Measurements from ENCODE around the gene RPS6KA3. TPM values are rescaled to one million over a fixed set of nuclear protein-coding genes. Genes with fewer than 3 reads are reported as not detected.

The RPS6KA3 gene
- total and polyA plus RNA-seq, 2 donors (not counting 1 experiment from before 2014, with no cell fraction given) = 17.0 to 63.0 TPM

DNA sequence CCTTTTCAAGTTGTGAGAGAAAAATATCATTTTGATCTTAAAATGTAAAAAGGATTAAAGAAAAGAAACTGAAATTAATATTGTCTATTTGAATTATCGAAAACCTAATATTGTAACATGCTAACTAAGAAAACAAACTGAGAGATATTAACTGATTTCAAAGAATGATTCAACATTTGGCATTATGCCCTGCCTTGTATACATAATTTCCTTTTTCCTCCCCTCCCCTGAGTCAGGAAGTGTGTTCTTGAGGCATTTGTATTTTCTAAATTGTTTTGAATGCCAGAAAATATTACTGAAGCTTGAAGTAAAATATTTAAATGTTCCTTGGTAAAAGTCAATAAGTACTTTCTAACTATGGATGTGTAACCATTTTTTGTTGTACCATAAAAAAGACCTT is 49.4 kb downstream of the RPS6KA3 start:
- intact Hi-C loops (cut with micrococcal nuclease) = no loop called here
- no peaks in the 10 kb centered on the region for H3K9me3 Mint-ChIP-seq (ENCODE audit: insufficient read depth)
- peaks cover 27% of the 10 kb centered on the region for H3K4me1 Mint-ChIP-seq
- H3K4me3 Mint-ChIP-seq = no peak overlapping the region
- Histone ChIP-seq H3K79me2 (ENCODE audit: control insufficient read depth, insufficient read depth, low read length) (peaks cover 13% of the 10 kb centered on the region), H3K4me1 (ENCODE audit: control insufficient read depth in 2 of 2, insufficient read depth in 2 of 2, low read length in 2 of 2) (no peaks in the 10 kb centered on the region), H4K20me1 (ENCODE audit: control insufficient read depth, insufficient read depth, low read length, poor library complexity, severe bottlenecking) (no peaks in the 10 kb centered on the region), H3K27ac (ENCODE audit: low read length in 2 of 2) (no peak overlapping the region), H3K4me3 (ENCODE audit: control extremely low read depth in 1 of 5, extremely low read depth in 1 of 5, insufficient read depth in 1 of 5, low read depth in 2 of 5, low read length in 4 of 5) (no peak overlapping the region), H3K36me3 (replicated peaks in 1 of 2; ENCODE audit: control extremely low read depth in 1 of 2, control insufficient read depth in 1 of 2, extremely low read depth in 1 of 2, insufficient read depth in 2 of 2, low read length in 1 of 2) (peaks cover 0 to 5% of the 10 kb centered on the region in 2 experiments), H3K9ac (ENCODE audit: low read length) (no peak overlapping the region), H3K9me3 (ENCODE audit: control extremely low read depth in 1 of 3, control insufficient read depth in 2 of 3, insufficient read depth in 1 of 3, low read length in 2 of 3) (no peaks in the 10 kb centered on the region), H3K27me3 (replicated peaks in 1 of 4; ENCODE audit: control extremely low read depth in 1 of 4, control insufficient read depth in 3 of 4, insufficient read depth in 4 of 4, low read length in 3 of 4) (no peaks in the 10 kb centered on the region), H2AFZ (ENCODE audit: insufficient read depth, low read depth, low read length, poor library complexity, severe bottlenecking) (no peak overlapping the region), H3K4me2 (replicated peaks; ENCODE audit: low read depth, low read length, poor library complexity, severe bottlenecking) (no peak overlapping the region)
- no peak for ATAC-seq (ENCODE audit: low read depth)
- H3K27me3 Mint-ChIP-seq = no peaks in the 10 kb centered on the region
- WGBS (ENCODE audit: insufficient coverage) = no CpG with 5 or more reads among the region's 1 CpG
- H3K27ac Mint-ChIP-seq = no peak overlapping the region
- no peak for TF ChIP-seq CTCF (IDR thresholded peaks at IDR 0.05)
- no peak for TF ChIP-seq EZH2 (IDR thresholded peaks at IDR 0.05; ENCODE audit: borderline replicate concordance, insufficient read depth, low read depth, low read length, poor library complexity, severe bottlenecking)
- DNase-seq = no peak
- CTCF ChIA-PET = interaction anchor here (0.8 kb wide), 1 partner anchor 41 kb away, joined by 3 read pairs; no protein-coding TSS in a partner anchor
- POLR2A ChIA-PET = no interaction called here

DNA sequence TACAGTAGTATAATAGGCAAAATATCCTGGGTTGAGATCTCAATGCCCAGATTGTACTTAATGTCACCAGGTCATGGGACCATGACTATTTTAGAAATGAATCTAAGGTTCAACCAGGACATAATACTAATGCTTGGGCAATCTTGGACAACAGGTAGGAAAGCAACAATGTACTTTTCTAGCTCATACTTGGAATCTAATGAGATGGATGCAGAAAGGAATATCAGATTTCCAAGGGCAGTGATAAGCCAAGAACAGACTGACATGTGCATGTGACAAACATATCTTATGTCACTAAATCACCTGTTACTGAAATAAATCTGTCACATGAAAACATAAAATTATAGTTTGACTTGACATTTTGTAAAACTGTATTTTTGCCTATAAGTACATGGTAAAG is 51.1 kb downstream of the RPS6KA3 start:
- no peak overlapping the region for H2AFZ ChIP-seq (ENCODE audit: insufficient read depth, low read depth, low read length, poor library complexity, severe bottlenecking)
- no peak for TF ChIP-seq EZH2 (IDR thresholded peaks at IDR 0.05; ENCODE audit: borderline replicate concordance, insufficient read depth, low read depth, low read length, poor library complexity, severe bottlenecking)
- Mint-ChIP-seq H3K4me1 (peaks cover 25% of the 10 kb centered on the region), H3K9me3 (ENCODE audit: insufficient read depth) (no peaks in the 10 kb centered on the region), H3K27ac (no peak overlapping the region), H3K27me3 (no peaks in the 10 kb centered on the region), H3K4me3 (no peak overlapping the region)
- no peaks in the 10 kb centered on the region for H3K9me3 ChIP-seq (ENCODE audit: control extremely low read depth in 1 of 3, control insufficient read depth in 2 of 3, insufficient read depth in 1 of 3, low read length in 2 of 3)
- no peaks in the 10 kb centered on the region for H3K4me1 ChIP-seq (ENCODE audit: control insufficient read depth in 2 of 2, insufficient read depth in 2 of 2, low read length in 2 of 2)
- intact Hi-C loops (cut with micrococcal nuclease) = no loop called here
- no peak overlapping the region for H3K4me3 ChIP-seq (ENCODE audit: control extremely low read depth in 1 of 5, extremely low read depth in 1 of 5, insufficient read depth in 1 of 5, low read depth in 2 of 5, low read length in 4 of 5)
- peaks cover 13% of the 10 kb centered on the region for H3K79me2 ChIP-seq (ENCODE audit: control insufficient read depth, insufficient read depth, low read length)
- no peaks in the 10 kb centered on the region for H3K27me3 ChIP-seq (replicated peaks in 1 of 4; ENCODE audit: control extremely low read depth in 1 of 4, control insufficient read depth in 3 of 4, insufficient read depth in 4 of 4, low read length in 3 of 4)
- POLR2A ChIA-PET = no interaction called here
- peaks cover 0 to 5% of the 10 kb centered on the region in 2 experiments for H3K36me3 ChIP-seq (replicated peaks in 1 of 2; ENCODE audit: control extremely low read depth in 1 of 2, control insufficient read depth in 1 of 2, extremely low read depth in 1 of 2, insufficient read depth in 2 of 2, low read length in 1 of 2)
- H3K4me2 ChIP-seq (replicated peaks; ENCODE audit: low read depth, low read length, poor library complexity, severe bottlenecking) = no peak overlapping the region
- no peaks in the 10 kb centered on the region for H4K20me1 ChIP-seq (ENCODE audit: control insufficient read depth, insufficient read depth, low read length, poor library complexity, severe bottlenecking)
- H3K27ac ChIP-seq (ENCODE audit: low read length in 2 of 2) = no peak overlapping the region
- ATAC-seq (ENCODE audit: low read depth) (no peak), DNase-seq (no peak)
- CTCF ChIA-PET = no interaction called here
- H3K9ac ChIP-seq (ENCODE audit: low read length) = no peak overlapping the region
